ENCODE measurements around the gene TPBGL.

Gene TPBGL

DNA sequence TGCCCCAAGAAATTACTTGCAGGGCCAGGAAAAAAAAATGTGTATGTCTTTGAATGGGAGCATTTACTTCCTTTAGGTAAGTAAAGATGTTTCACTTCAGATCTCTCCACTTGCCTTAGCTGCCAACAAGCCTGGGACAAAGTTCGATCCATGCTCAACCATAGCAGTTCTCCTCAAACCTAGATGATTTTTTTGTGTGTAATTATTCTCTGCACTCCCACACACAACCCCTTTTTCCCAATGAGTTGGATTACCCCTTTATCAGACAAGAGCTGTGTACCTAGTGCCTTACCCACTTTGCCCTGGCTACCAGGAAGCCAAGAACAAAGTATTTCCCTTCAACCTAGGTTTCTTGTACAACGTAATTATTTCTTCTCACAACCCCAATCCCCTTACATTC is 35.6 kb downstream of the TPBGL start:
- H3K27ac ChIP-seq (ENCODE audit: low read depth, low read length) = no peak overlapping the region
- peaks cover 12% of the 10 kb centered on the region for H3K4me1 ChIP-seq (ENCODE audit: insufficient read depth, low read length)
- no peak overlapping the region for H3K4me3 ChIP-seq (ENCODE audit: low read depth in 1 of 2, low read length in 2 of 2)
- H3K36me3 ChIP-seq (ENCODE audit: insufficient read depth, low read length) = peaks cover 77% of the 10 kb centered on the region
- H3K9ac ChIP-seq (ENCODE audit: low read length) = no peak overlapping the region
- no peaks in the 10 kb centered on the region for H3K27me3 ChIP-seq (ENCODE audit: control insufficient read depth in 1 of 2, insufficient read depth in 2 of 2, low read length in 2 of 2)
- H3K9me3 ChIP-seq (ENCODE audit: low read length) = no peaks in the 10 kb centered on the region

DNA sequence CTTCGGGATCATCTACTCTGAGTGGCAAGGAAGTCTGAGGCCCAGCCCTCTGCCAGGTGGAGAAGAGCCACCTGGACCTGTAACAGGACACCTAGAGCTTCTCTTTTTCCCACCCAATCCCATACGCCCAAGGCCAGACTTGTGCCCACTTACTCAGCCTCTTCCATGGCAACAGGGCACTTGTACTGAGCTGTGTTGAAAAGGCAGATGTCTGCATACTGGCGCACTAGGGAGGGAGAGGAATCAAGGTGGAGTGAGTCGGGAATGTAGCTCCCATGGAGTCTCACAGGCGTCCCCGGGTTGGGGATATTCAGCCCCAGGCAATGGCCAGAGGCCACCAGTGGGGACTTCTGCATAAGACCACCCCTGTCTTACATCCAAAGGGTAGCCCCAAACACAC is 36.1 kb downstream of the TPBGL start:
- H3K9me3 ChIP-seq (ENCODE audit: low read length) = no peaks in the 10 kb centered on the region
- H3K27me3 ChIP-seq (ENCODE audit: control insufficient read depth in 1 of 2, insufficient read depth in 2 of 2, low read length in 2 of 2) = no peaks in the 10 kb centered on the region
- H3K4me3 ChIP-seq (ENCODE audit: low read depth in 1 of 2, low read length in 2 of 2) = no peak overlapping the region
- peaks cover 12% of the 10 kb centered on the region for H3K4me1 ChIP-seq (ENCODE audit: insufficient read depth, low read length)
- no peak overlapping the region for H3K9ac ChIP-seq (ENCODE audit: low read length)
- H3K27ac ChIP-seq (ENCODE audit: low read depth, low read length) = no peak overlapping the region
- H3K36me3 ChIP-seq (ENCODE audit: insufficient read depth, low read length) = peaks cover 77% of the 10 kb centered on the region

DNA sequence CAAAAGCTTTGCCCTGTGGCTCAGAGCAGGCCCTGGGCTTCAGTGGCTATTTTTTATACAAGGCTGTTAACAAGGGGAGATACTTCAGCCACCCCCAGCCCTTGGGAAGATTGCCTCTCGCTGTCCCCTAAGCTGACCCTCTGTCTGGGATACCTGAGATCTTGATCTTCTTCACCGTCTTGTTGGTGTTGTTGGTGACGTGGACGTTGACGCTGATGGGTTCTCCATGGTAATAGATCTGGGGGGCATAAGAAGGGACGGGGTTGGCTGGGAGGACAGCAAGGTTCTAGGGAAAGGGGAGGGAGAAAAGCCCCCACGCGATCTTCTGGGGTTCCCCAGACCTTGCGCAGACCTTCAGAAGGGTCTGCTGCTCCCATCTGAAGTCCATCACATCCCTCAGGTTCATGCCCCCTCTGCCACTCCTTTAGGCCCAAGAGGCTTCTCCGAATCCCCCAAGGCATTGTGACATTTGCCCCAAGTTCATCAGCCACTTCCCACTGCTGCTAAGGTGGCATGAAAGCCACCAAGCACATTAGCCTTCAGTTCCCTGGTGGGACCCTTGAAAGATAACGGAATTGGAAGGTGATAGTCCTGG is 36.7 kb downstream of the TPBGL start:
- H3K27ac ChIP-seq (ENCODE audit: low read depth, low read length) = no peak overlapping the region

DNA sequence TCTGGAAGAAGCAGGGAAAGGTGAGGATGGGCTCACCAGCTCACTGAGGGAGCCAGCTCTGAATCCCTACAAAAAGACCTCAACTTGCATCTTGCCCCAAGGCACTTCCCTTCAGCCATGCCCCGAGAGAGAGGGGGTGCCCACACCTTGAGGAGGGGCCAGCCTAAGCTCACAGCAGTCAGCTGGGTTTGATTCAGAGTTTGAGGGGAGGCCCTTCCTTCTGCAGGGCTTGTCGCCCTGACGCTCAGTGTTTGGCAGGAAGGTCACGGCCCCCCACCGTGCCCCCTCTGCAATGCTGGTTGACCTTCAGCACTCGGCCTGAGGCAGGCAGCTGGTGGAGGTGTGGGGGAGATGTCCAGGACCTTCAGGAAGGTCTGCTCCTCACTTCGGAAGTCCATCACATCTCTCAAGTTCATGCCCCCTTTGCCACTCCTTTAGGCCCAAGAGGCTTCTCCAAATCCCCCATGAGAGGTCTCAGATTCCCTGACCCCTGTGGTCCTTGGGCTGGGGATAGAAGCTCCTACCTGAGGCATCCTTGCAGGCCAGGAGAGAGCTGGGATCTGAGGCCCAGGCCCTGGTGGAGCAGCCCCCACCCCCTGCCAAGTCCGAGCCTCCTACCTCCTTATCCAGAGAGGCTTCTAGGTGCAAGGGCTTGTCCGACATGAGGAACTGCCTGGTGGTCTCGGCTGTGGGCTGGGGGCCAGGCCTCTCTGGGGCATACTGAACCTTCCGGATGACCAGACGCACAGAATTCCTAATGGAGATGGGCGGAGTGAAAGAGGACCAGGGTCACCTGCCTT is 37.6 kb downstream of the TPBGL start:
- peaks cover 12% of the 10 kb centered on the region for H3K4me1 ChIP-seq (ENCODE audit: insufficient read depth, low read length)
- H3K36me3 ChIP-seq (ENCODE audit: insufficient read depth, low read length) = peaks cover 77% of the 10 kb centered on the region
- no peak overlapping the region for H3K9ac ChIP-seq (ENCODE audit: low read length)
- no peaks in the 10 kb centered on the region for H3K27me3 ChIP-seq (ENCODE audit: control insufficient read depth in 1 of 2, insufficient read depth in 2 of 2, low read length in 2 of 2)
- no peaks in the 10 kb centered on the region for H3K9me3 ChIP-seq (ENCODE audit: low read length)
- no peak overlapping the region for H3K4me3 ChIP-seq (ENCODE audit: low read depth in 1 of 2, low read length in 2 of 2)
- no peak overlapping the region for H3K27ac ChIP-seq (ENCODE audit: low read depth, low read length)

More for the DNA sequence above, 36.7 kb downstream of the TPBGL start:
- H3K27me3 ChIP-seq (ENCODE audit: control insufficient read depth in 1 of 2, insufficient read depth in 2 of 2, low read length in 2 of 2) = no peaks in the 10 kb centered on the region
- H3K4me3 ChIP-seq (ENCODE audit: low read depth in 1 of 2, low read length in 2 of 2) = no peak overlapping the region
- peaks cover 77% of the 10 kb centered on the region for H3K36me3 ChIP-seq (ENCODE audit: insufficient read depth, low read length)
- H3K4me1 ChIP-seq (ENCODE audit: insufficient read depth, low read length) = peaks cover 12% of the 10 kb centered on the region
- no peaks in the 10 kb centered on the region for H3K9me3 ChIP-seq (ENCODE audit: low read length)
- H3K9ac ChIP-seq (ENCODE audit: low read length) = no peak overlapping the region

DNA sequence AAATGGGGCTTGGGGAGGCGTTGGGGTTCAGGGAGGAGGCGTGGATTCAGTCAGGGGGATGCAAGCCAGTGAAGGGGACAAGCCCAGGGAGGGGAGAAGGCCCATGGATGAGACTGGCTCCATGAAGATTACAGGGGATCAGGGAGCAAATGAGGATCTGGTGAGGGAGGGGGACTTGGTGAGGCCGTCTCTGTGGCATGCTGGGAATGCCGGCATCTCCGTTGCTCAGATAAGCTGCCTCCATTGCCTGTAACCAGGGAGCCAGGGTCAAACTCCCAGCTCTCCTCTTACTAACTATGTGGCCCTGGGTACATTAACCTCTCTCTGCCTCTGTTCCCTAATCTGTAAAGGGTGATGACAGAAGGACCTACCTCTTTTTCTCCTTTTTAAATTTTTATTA is 38.7 kb downstream of the TPBGL start:
- Histone ChIP-seq H3K9me3 (ENCODE audit: low read length) (no peaks in the 10 kb centered on the region), H3K27ac (ENCODE audit: low read depth, low read length) (no peak overlapping the region), H3K9ac (ENCODE audit: low read length) (no peak overlapping the region), H3K27me3 (ENCODE audit: control insufficient read depth in 1 of 2, insufficient read depth in 2 of 2, low read length in 2 of 2) (no peaks in the 10 kb centered on the region), H3K4me3 (ENCODE audit: low read depth in 1 of 2, low read length in 2 of 2) (no peak overlapping the region), H3K4me1 (ENCODE audit: insufficient read depth, low read length) (peaks cover 12% of the 10 kb centered on the region), H3K36me3 (ENCODE audit: insufficient read depth, low read length) (peaks cover 75% of the 10 kb centered on the region)

DNA sequence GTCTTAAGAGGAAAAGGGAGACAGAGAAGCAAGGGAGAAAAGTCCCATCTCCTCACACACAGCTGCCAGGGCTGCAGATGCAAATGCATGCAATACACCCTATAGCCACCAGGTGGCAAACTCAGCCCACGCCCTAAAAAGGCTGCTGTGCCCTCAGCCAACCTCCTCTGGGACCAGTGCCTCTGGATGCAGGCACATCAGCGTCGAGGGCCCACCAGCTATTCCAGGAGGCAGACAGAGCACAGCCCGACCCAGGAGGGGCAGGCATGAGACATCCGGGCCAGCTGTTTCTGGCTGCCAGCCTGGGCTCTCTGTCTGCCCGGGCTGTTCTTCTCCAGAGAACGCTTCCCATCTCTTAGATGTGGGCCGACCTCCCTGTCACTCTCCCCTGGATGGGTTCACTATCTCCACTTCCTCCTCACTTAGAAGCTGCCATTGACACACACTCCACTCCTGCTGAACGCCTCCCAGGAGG is 39.7 kb downstream of the TPBGL start:
- H3K27ac ChIP-seq (ENCODE audit: low read depth, low read length) = no peak overlapping the region
- H3K36me3 ChIP-seq (ENCODE audit: insufficient read depth, low read length) = peaks cover 82% of the 10 kb centered on the region
- no peak overlapping the region for H3K9ac ChIP-seq (ENCODE audit: low read length)

DNA sequence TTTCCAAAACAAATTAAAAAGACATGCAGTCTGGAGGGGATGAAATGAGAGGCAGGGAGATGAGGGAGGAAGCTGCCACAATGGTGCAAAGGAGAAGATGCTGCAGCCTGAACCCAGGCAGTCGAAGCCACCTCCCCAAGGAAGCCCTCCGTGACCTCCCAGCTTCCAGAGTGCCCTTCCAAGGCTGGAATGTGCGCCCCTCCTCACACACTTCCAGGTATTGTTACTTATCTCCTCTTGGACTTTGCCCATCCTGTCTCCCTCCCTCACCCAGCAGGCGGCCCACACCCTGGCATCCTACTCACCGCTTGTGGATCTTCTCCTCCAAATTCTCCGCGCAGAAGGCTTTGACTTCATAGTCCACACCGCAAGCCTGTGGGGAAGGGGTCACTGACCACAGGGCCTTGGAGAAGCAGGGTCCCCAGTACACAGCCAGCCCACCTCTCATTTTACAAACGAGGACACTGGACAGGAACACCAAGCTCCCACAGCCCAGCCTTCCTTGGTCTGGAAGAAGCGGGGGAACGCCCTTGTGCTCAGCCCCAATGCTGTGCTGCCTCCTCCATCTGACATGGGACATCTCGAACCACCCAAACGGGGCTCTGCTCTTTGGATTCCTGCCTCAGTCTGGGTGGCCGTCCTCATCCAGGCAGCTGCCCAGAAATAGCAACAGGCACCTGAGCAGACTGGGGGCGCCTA is 40.3 kb downstream of the TPBGL start:
- no peaks in the 10 kb centered on the region for H3K9me3 ChIP-seq (ENCODE audit: low read length)
- H3K27me3 ChIP-seq (ENCODE audit: control insufficient read depth in 1 of 2, insufficient read depth in 2 of 2, low read length in 2 of 2) = no peaks in the 10 kb centered on the region
- H3K9ac ChIP-seq (ENCODE audit: low read length) = no peak overlapping the region
- no peak overlapping the region for H3K4me3 ChIP-seq (ENCODE audit: low read depth in 1 of 2, low read length in 2 of 2)
- no peak overlapping the region for H3K27ac ChIP-seq (ENCODE audit: low read depth, low read length)
- H3K36me3 ChIP-seq (ENCODE audit: insufficient read depth, low read length) = peaks cover 82% of the 10 kb centered on the region
- peaks cover 12% of the 10 kb centered on the region for H3K4me1 ChIP-seq (ENCODE audit: insufficient read depth, low read length)

More for the DNA sequence above, 39.7 kb downstream of the TPBGL start:
- Histone ChIP-seq H3K27me3 (ENCODE audit: control insufficient read depth in 1 of 2, insufficient read depth in 2 of 2, low read length in 2 of 2) (no peaks in the 10 kb centered on the region), H3K4me1 (ENCODE audit: insufficient read depth, low read length) (peaks cover 12% of the 10 kb centered on the region), H3K9me3 (ENCODE audit: low read length) (no peaks in the 10 kb centered on the region), H3K4me3 (ENCODE audit: low read depth in 1 of 2, low read length in 2 of 2) (no peak overlapping the region)

DNA sequence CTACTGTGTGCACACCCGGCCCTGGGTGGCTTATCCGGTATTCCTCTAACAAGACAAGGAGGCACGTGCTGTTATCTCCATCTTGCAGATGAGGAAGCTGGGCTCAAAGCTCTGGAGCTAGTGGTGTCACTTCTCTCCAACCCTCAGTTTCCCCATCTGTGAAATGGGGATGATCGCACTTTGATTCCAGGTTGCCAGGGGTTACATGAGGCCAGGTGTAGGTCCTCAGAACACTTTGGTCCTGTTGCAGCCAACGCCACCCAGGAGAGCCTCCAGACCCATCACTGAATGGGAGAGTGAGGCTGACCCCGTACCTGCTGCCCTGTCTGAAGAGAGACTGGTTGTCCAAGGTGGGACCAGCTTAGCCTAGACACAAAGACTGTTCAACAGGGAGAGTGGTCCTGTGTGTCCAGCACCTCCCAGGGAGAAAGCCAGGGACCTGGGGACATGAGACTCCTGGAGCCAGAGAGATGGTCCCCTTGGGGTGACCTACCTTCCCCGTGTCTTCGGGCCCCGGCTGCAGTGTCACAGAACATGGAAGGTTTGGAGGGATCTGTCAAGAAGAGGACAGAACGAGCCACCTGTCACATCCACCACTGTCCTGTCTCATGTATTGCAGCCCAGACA is 41.0 kb downstream of the TPBGL start:
- Histone ChIP-seq H3K4me1 (ENCODE audit: insufficient read depth, low read length) (peaks cover 12% of the 10 kb centered on the region), H3K9ac (ENCODE audit: low read length) (no peak overlapping the region), H3K27ac (ENCODE audit: low read depth, low read length) (no peak overlapping the region), H3K36me3 (ENCODE audit: insufficient read depth, low read length) (peaks cover 79% of the 10 kb centered on the region), H3K4me3 (ENCODE audit: low read depth in 1 of 2, low read length in 2 of 2) (no peak overlapping the region), H3K9me3 (ENCODE audit: low read length) (no peaks in the 10 kb centered on the region), H3K27me3 (ENCODE audit: control insufficient read depth in 1 of 2, insufficient read depth in 2 of 2, low read length in 2 of 2) (no peaks in the 10 kb centered on the region)

DNA sequence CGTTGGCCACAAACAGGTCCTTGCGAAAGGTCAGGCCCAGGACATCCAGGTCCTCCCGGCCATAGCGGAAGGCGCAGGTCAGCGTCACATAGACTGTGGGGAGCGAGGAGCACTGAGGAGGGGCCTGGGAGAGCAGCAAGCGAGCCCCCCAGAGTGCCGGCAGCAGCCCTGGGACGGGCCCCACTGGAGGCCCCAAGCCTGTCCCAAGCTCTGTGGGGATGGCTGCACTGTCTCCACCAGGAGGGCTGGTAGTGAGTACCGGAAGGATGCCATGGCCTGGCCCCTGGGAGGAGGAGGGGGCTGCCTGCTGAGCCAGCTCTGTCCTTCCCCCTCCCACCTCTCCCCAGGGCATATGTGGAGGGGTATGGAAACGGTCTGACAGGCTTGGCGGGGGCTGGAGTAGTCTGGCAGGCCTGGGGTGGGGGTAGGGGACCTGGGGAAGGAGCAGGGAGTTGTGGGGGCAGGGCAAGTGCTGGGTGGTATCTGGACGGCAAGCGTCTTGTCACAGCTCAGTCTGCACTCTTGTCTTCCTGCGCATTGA is 42.9 kb downstream of the TPBGL start:
- H3K9ac ChIP-seq (ENCODE audit: low read length) = no peak overlapping the region
- no peak overlapping the region for H3K27ac ChIP-seq (ENCODE audit: low read depth, low read length)
- H3K4me1 ChIP-seq (ENCODE audit: insufficient read depth, low read length) = peaks cover 12% of the 10 kb centered on the region
- H3K4me3 ChIP-seq (ENCODE audit: low read depth in 1 of 2, low read length in 2 of 2) = no peak overlapping the region
- no peaks in the 10 kb centered on the region for H3K9me3 ChIP-seq (ENCODE audit: low read length)
- peaks cover 71% of the 10 kb centered on the region for H3K36me3 ChIP-seq (ENCODE audit: insufficient read depth, low read length)
- H3K27me3 ChIP-seq (ENCODE audit: control insufficient read depth in 1 of 2, insufficient read depth in 2 of 2, low read length in 2 of 2) = no peaks in the 10 kb centered on the region

DNA sequence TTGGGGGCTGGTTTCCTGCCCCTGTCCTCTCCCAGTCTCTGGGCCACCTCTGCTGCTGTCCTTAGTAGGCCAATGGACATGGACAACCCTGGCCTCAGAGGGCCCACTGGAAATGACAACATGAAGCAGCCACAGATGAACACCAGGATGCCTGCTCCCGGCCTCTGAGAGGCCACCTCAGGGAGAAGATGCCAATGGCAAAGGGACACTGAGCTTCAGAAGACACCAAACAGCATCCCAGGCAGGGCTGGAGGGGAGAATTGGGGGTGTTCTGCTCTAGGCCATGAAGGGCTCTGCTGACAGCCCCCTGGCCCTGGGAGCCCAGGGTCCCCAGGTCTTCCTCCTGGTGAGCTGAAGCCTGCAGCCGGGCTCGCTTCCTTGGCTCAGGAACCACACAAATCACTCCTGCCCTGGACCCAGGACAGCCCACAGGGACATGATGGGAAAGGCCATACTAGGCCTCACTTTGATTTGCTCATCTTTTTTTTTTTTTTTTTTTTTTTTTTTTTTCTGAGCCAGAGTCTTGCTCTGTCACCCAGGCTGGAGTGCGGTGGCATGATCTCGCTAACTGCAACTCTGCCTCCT is 45.3 kb downstream of the TPBGL start:
- Histone ChIP-seq H3K27ac (ENCODE audit: low read depth, low read length) (no peak overlapping the region), H3K4me1 (ENCODE audit: insufficient read depth, low read length) (peaks cover 3% of the 10 kb centered on the region), H3K36me3 (ENCODE audit: insufficient read depth, low read length) (peaks cover 70% of the 10 kb centered on the region), H3K9ac (ENCODE audit: low read length) (no peak overlapping the region), H3K4me3 (ENCODE audit: low read depth in 1 of 2, low read length in 2 of 2) (no peak overlapping the region), H3K9me3 (ENCODE audit: low read length) (no peaks in the 10 kb centered on the region), H3K27me3 (ENCODE audit: control insufficient read depth in 1 of 2, insufficient read depth in 2 of 2, low read length in 2 of 2) (no peaks in the 10 kb centered on the region)
